H9 (cell line): Measurements from ENCODE around the gene ARHGEF16. TPM values are rescaled to one million over a fixed set of nuclear protein-coding genes. Genes with fewer than 3 reads are reported as not detected.

ENCODE experiments used
- DNase-seq: peaks from one replicate; pipeline ENCODE4 v3.0.0-alpha.2; 2017
- H2AFZ ChIP-seq: one replicate; pipeline ENCODE4 v1.6.1; 2013; ENCODE audit warnings: mild to moderate bottlenecking, low read length, control low read depth, moderate library complexity
- H2AK5ac ChIP-seq: 2 replicates; pipeline ENCODE4 v1.6.1; 2013; ENCODE audit warnings: low read length, control low read depth, mixed read lengths; ENCODE audit not compliant: insufficient read length
- H2BK120ac ChIP-seq: one replicate; pipeline ENCODE4 v1.6.1; 2013; ENCODE audit warnings: low read depth, mild to moderate bottlenecking, low read length, control low read depth, inconsistent platforms; ENCODE audit not compliant: poor library complexity, severe bottlenecking
- H2BK12ac ChIP-seq: 2 replicates; pipeline ENCODE4 v1.6.1; 2013; ENCODE audit warnings: low read length, control low read depth, mixed read lengths, low read depth; ENCODE audit not compliant: insufficient read length
- H2BK15ac ChIP-seq: 2 replicates; pipeline ENCODE4 v1.6.1; 2013; ENCODE audit warnings: low read depth, low read length, control low read depth
- H2BK20ac ChIP-seq: one replicate; pipeline ENCODE4 v1.6.1; 2013; ENCODE audit warnings: low read depth, mild to moderate bottlenecking, low read length, control low read depth, inconsistent platforms; ENCODE audit not compliant: poor library complexity, severe bottlenecking
- H2BK5ac ChIP-seq: 2 replicates; pipeline ENCODE4 v1.6.1; 2013; ENCODE audit warnings: low read length, control low read depth, mixed read lengths; ENCODE audit not compliant: insufficient read length
- H3K14ac ChIP-seq: 2 replicates; pipeline ENCODE4 v1.6.1; 2013; ENCODE audit warnings: low read length, control low read depth; ENCODE audit not compliant: insufficient read depth
- H3K18ac ChIP-seq: 2 replicates; pipeline ENCODE4 v1.6.1; 2013; ENCODE audit warnings: low read depth, mild to moderate bottlenecking, mixed read lengths, low read length, control low read depth; ENCODE audit not compliant: insufficient read length
- H3K23ac ChIP-seq: 2 replicates; pipeline ENCODE4 v1.6.1; 2013; ENCODE audit warnings: low read length, control low read depth, mixed read lengths, low read depth; ENCODE audit not compliant: insufficient read length
- H3K23me2 ChIP-seq: 2 replicates; pipeline ENCODE4 v1.6.1; 2013; ENCODE audit warnings: low read depth, mild to moderate bottlenecking, mixed read lengths, low read length, control low read depth; ENCODE audit not compliant: insufficient read length, poor library complexity, severe bottlenecking
- H3K27ac ChIP-seq: 2 replicates; pipeline ENCODE4 v1.5.1; 2013; ENCODE audit warnings: low read length, control low read depth, mixed read lengths, low read depth; ENCODE audit not compliant: insufficient read length
- H3K27me3 ChIP-seq: 2 replicates; pipeline ENCODE4 v1.6.1; 2013; ENCODE audit warnings: low read length, control low read depth, inconsistent platforms; ENCODE audit not compliant: insufficient read depth
- H3K4ac ChIP-seq: 2 replicates; pipeline ENCODE4 v1.6.1; 2013; ENCODE audit warnings: low read depth, mild to moderate bottlenecking, control low read depth, inconsistent platforms, low read length, moderate library complexity
- H3K4me1 ChIP-seq: 2 replicates; pipeline ENCODE4 v1.6.1; 2013; ENCODE audit warnings: low read length, control low read depth, inconsistent platforms; ENCODE audit not compliant: insufficient read depth
- H3K4me2 ChIP-seq: 2 replicates; pipeline ENCODE4 v1.6.1; 2013; ENCODE audit warnings: low read length, control low read depth, mixed read lengths; ENCODE audit not compliant: insufficient read length, insufficient read depth
- H3K56ac ChIP-seq: 2 replicates; pipeline ENCODE4 v1.6.1; 2013; ENCODE audit warnings: low read depth, mild to moderate bottlenecking, mixed read lengths, low read length, control low read depth; ENCODE audit not compliant: insufficient read length
- H3K79me1 ChIP-seq: 2 replicates; pipeline ENCODE4 v1.6.1; 2013; ENCODE audit warnings: low read depth, mild to moderate bottlenecking, moderate library complexity, low read length, control low read depth, inconsistent platforms; ENCODE audit not compliant: insufficient read depth, poor library complexity, severe bottlenecking
- H3K79me2 ChIP-seq: 2 replicates; pipeline ENCODE4 v1.6.1; 2013; ENCODE audit warnings: low read length, control low read depth, inconsistent platforms; ENCODE audit not compliant: insufficient read depth
- H3K9ac ChIP-seq: 2 replicates; pipeline ENCODE4 v1.6.1; 2013; ENCODE audit warnings: low read length, control low read depth, mixed read lengths; ENCODE audit not compliant: insufficient read length; ENCODE audit errors: extremely low read depth
- H3K9me3 ChIP-seq: one replicate; pipeline ENCODE4 v1.6.1; 2013; ENCODE audit warnings: low read depth, low read length, inconsistent platforms; ENCODE audit not compliant: control insufficient read depth
- H3T11ph ChIP-seq: one replicate; pipeline ENCODE4 v1.6.1; 2013; ENCODE audit warnings: mild to moderate bottlenecking, low read length, control low read depth, inconsistent platforms
- H4K20me1 ChIP-seq: one replicate; pipeline ENCODE4 v1.6.1; 2013; ENCODE audit not compliant: control insufficient read depth, insufficient read length, insufficient read depth
- H4K5ac ChIP-seq: 2 replicates; pipeline ENCODE4 v1.6.1; 2013; ENCODE audit warnings: low read depth, mild to moderate bottlenecking, mixed read lengths, low read length, control low read depth; ENCODE audit not compliant: insufficient read length
- H4K8ac ChIP-seq: replicated peaks from 2 replicates; pipeline ENCODE4 v1.6.1; 2013; ENCODE audit warnings: low read length, control low read depth, mixed read lengths, low read depth; ENCODE audit not compliant: insufficient read length
- H4K91ac ChIP-seq: 2 replicates; pipeline ENCODE4 v1.6.1; 2013; ENCODE audit warnings: low read depth, mild to moderate bottlenecking, moderate library complexity, mixed read lengths, low read length, control low read depth; ENCODE audit not compliant: insufficient read length
- H3K27ac Mint-ChIP-seq, 3 experiments: 2 replicates in 2 of 3; 3 replicates in 1 of 3; pipeline ENCODE4 v1.8.0; 2020 to 2021; ENCODE audit warnings: mixed read lengths in 3 of 3, mild to moderate bottlenecking in 1 of 3, moderate library complexity in 1 of 3
- H3K27me3 Mint-ChIP-seq: 2 replicates; pipeline ENCODE4 v1.8.0; 2021; ENCODE audit warnings: low read depth, mild to moderate bottlenecking, moderate library complexity, mixed read lengths
- H3K36me3 Mint-ChIP-seq, 3 experiments: 2 replicates in 2 of 3; 3 replicates in 1 of 3; pipeline ENCODE4 v1.8.0; 2020 to 2021; ENCODE audit warnings: low read depth in 3 of 3, mixed read lengths in 3 of 3; ENCODE audit not compliant: insufficient read depth in 1 of 3
- H3K4me1 Mint-ChIP-seq, 2 experiments: 2 replicates each; pipeline ENCODE4 v1.8.0; 2020; ENCODE audit warnings: mixed read lengths in 2 of 2
- H3K4me3 Mint-ChIP-seq, 2 experiments: 2 replicates in 1 of 2; 3 replicates in 1 of 2; pipeline ENCODE4 v1.8.0; 2020 to 2021; ENCODE audit warnings: mild to moderate bottlenecking in 2 of 2, mixed read lengths in 2 of 2, moderate library complexity in 1 of 2
- H3K9me3 Mint-ChIP-seq, 2 experiments: 2 replicates in 1 of 2; 3 replicates in 1 of 2; pipeline ENCODE4 v1.8.0; 2020; ENCODE audit warnings: mild to moderate bottlenecking in 2 of 2, mixed read lengths in 2 of 2, moderate library complexity in 1 of 2
- CTCF ChIP-seq: fragments of 200-600 bp; sonication (generic); conservative IDR thresholded peaks from 3 replicates; pipeline ENCODE4 v1.8.0; 2021; ENCODE audit warnings: antibody characterized with exemption, mild to moderate bottlenecking
- WGBS: extraction: QIAGEN DNeasy Blood & Tissue Kit; methylation state at CpG from one replicate; pipeline ENCODE4 v1.1.7; 2013; ENCODE audit warnings: missing lambda C conversion rate, low lambda C conversion rate, mixed read lengths; ENCODE audit not compliant: insufficient read length; ENCODE audit errors: extremely low coverage; 5-methylcytosine and 5-hydroxymethylcytosine counted together
- total RNA-seq: library from RNA; stranded (reverse); gene quantifications from 2 replicates; pipeline ENCODE4 v1.2.1, GENCODE V29; 2021

Gene ARHGEF16
- total RNA-seq, 1 experiment from 2014 or later: 48.5 TPM

GRCh38 chr1:3530086-3530925 is 75.8 kb downstream of the ARHGEF16 start:
- no peak overlapping the region for H3K27ac Mint-ChIP-seq
- H3K4me3 Mint-ChIP-seq: peak overlapping the region; percentile 59 to 77
- no peak overlapping the region for H4K91ac ChIP-seq
- no peaks in the 10 kb centered on the region for H4K20me1 ChIP-seq
- no CpG with 5 or more reads among the region's 32 CpGs for WGBS
- H3K23me2 ChIP-seq: peaks cover 3% of the 10 kb centered on the region
- no peaks in the 10 kb centered on the region for H3K79me2 ChIP-seq
- no peaks in the 10 kb centered on the region for H3K9me3 ChIP-seq
- no peak overlapping the region for H3K56ac ChIP-seq
- 0 out of 3 replicates have a peak, but pooled peaks have one; percentile 27 for TF ChIP-seq CTCF
- H3K9me3 Mint-ChIP-seq: no peaks in the 10 kb centered on the region; a peak in 1 of 5 replicates
- H2BK120ac ChIP-seq: no peak overlapping the region
- H4K8ac ChIP-seq: no peak overlapping the region
- H2BK20ac ChIP-seq: no peak overlapping the region
- no peak overlapping the region for H4K5ac ChIP-seq
- no peak overlapping the region for H3K23ac ChIP-seq
- no peak overlapping the region for H2BK5ac ChIP-seq
- no peak overlapping the region for H3K9ac ChIP-seq
- no peak overlapping the region for H2BK15ac ChIP-seq
- no peak overlapping the region for H3K27ac ChIP-seq
- no peak overlapping the region for H3K18ac ChIP-seq
- H3K4me2 ChIP-seq: peak overlapping the region; percentile 34
- H3K14ac ChIP-seq: no peak overlapping the region
- no peaks in the 10 kb centered on the region for H3K79me1 ChIP-seq
- DNase-seq: peak; percentile 54
- no peak overlapping the region for H2BK12ac ChIP-seq
- H2AK5ac ChIP-seq: no peak overlapping the region
- H3T11ph ChIP-seq: no peak overlapping the region
- H2AFZ ChIP-seq: no peak overlapping the region
- H3K27me3 ChIP-seq: no peaks in the 10 kb centered on the region; the same call in 1 of the 2 replicates
- H3K4me1 ChIP-seq: no peaks in the 10 kb centered on the region; the same call in 1 of the 2 replicates
- H3K27me3 Mint-ChIP-seq: peaks cover 41% of the 10 kb centered on the region
- H3K4me1 Mint-ChIP-seq: peaks cover 8 to 24% of the 10 kb centered on the region in 2 experiments
- H3K36me3 Mint-ChIP-seq: no peaks in the 10 kb centered on the region; a peak in 3 of 7 replicates
- H3K4ac ChIP-seq: no peak overlapping the region

Other genes with a start within 250 kb of the ARHGEF16 start
- gene MEGF6, start 156.8 kb downstream of the ARHGEF16 start, total RNA-seq: 19.9 and 21.3 TPM in 2 replicates
- gene TPRG1L, start 170.3 kb downstream of the ARHGEF16 start, total RNA-seq: 24.0 and 24.7 TPM in 2 replicates
- 28.4 and 33.8 TPM in 2 replicates for gene WRAP73, start 195.4 kb downstream of the ARHGEF16 start, total RNA-seq
- 4.7 and 4.9 TPM in 2 replicates for gene TP73, start 197.9 kb downstream of the ARHGEF16 start, total RNA-seq